GM12878 (cell line): ENCODE data around the gene ECI1. TPM values are rescaled to one million over a fixed set of nuclear protein-coding genes. Genes with fewer than 3 reads are reported as not detected.

Experiments
- CREB1 ChIP-seq: IDR thresholded peaks from 2 replicates; pipeline ENCODE4 v1.6.1; 2012; ENCODE audit warnings: low read depth, mild to moderate bottlenecking, inconsistent platforms
- ESRRA ChIP-seq: IDR thresholded peaks from 2 replicates; pipeline ENCODE4 v1.6.1; 2012; ENCODE audit warnings: mild to moderate bottlenecking, low read length, improper control_type of control experiment
- NRF1 ChIP-seq: conservative IDR thresholded peaks from 2 replicates; pipeline ENCODE4 v1.6.1; 2011; ENCODE audit warnings: mild to moderate bottlenecking, low read depth, low read length, improper control_type of control experiment
- SREBF2 ChIP-seq: IDR thresholded peaks from 2 replicates; pipeline ENCODE4 v1.6.1; 2012; ENCODE audit warnings: mild to moderate bottlenecking, low read length
- ZNF622 ChIP-seq: fragments of 450-650 bp; IDR thresholded peaks from 2 replicates; pipeline ENCODE4 v1.6.1; 2017; ENCODE audit warnings: mild to moderate bottlenecking, inconsistent platforms
- polyA plus RNA-seq, 11 experiments: library from polyadenylated mRNA; depleted of rRNA in 4 of 11; unstranded in 6 of 11; stranded (reverse) in 5 of 11; fragments of >200 nt; fragmentation: Nextera tagmentation in 4 of 11; fragmentation: Illumina TruSeq in 1 of 11; extraction: Ambion mirVana in 4 of 11; extraction: Trizol in 1 of 11; gene quantifications; 1 replicate in 1 of 11; 2 replicates in 10 of 11; pipeline versions ENCODE4 v1.2.1 to v1.2.3, GENCODE V29; 2011 to 2016; ENCODE audit warnings: inconsistent platforms in 2 of 11, missing spikeins in 2 of 11, low read depth in 1 of 11
- total RNA-seq, 4 experiments: library from RNA; depleted of rRNA in 3 of 4; stranded (reverse); fragments of >200 nt in 3 of 4; fragmentation: Illumina TruSeq in 1 of 4; extraction: Trizol in 1 of 4; gene quantifications; 2 replicates each; pipeline versions ENCODE4 v1.2.1 to v1.2.3, GENCODE V29; 2013 to 2021
- TF ChIP-seq, protein P1 (sequence below): fragments of 450-650 bp; conservative IDR thresholded peaks from 2 replicates; pipeline ENCODE4 v1.6.1; 2017; ENCODE audit warnings: mild to moderate bottlenecking, moderate library complexity
- TF ChIP-seq, protein P2 (sequence below): IDR thresholded peaks from 2 replicates; pipeline ENCODE4 v1.6.1; 2012; ENCODE audit warnings: low read depth, low read length, improper control_type of control experiment
- TF ChIP-seq, protein P3 (sequence below): fragments of 450-650 bp; IDR thresholded peaks from 2 replicates; pipeline ENCODE4 v1.6.1; 2017; ENCODE audit warnings: mild to moderate bottlenecking, low read depth, inconsistent platforms; ENCODE audit not compliant: poor library complexity, severe bottlenecking
- TF ChIP-seq, protein P4 (sequence below): fragments of 150-350 bp; IDR thresholded peaks from 2 replicates; pipeline ENCODE4 v1.6.1; 2014; ENCODE audit warnings: mild to moderate bottlenecking, low read depth, low read length
- TF ChIP-seq, protein P5 (sequence below): fragments of 450-650 bp; formaldehyde crosslinking; IDR thresholded peaks from 2 replicates; pipeline ENCODE4 v1.5.0; 2022; ENCODE audit warnings: mild to moderate bottlenecking, missing genetic modification characterization

Gene ECI1
- total and polyA plus RNA-seq, 10 of the 15 experiments (the other 5 are each of a cell fraction or from before 2014, with no cell fraction given): 2.2 to 82.1 (median 24.8) TPM

DNA sequence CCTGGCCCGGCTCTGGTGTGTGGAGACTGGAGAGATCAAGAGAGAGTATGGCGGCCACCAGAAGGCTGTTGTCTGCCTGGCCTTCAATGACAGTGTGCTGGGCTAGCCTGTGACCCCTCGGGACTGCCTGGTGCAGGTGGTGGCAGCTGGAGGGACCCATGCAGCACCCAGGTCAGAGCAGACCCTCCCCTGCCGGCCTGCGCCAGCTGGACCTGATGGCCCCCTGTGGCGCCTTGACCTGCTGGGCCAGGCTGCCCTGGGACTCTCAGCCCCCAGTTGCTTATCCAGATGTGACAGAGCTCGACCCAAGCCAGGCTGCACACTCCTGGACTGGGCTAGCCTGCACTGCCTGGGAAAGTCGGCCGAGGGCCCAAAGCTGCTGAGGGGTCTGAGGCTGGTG lies 42.6 kb downstream of the ECI1 start (continued):
- TF ChIP-seq, protein P1, sequence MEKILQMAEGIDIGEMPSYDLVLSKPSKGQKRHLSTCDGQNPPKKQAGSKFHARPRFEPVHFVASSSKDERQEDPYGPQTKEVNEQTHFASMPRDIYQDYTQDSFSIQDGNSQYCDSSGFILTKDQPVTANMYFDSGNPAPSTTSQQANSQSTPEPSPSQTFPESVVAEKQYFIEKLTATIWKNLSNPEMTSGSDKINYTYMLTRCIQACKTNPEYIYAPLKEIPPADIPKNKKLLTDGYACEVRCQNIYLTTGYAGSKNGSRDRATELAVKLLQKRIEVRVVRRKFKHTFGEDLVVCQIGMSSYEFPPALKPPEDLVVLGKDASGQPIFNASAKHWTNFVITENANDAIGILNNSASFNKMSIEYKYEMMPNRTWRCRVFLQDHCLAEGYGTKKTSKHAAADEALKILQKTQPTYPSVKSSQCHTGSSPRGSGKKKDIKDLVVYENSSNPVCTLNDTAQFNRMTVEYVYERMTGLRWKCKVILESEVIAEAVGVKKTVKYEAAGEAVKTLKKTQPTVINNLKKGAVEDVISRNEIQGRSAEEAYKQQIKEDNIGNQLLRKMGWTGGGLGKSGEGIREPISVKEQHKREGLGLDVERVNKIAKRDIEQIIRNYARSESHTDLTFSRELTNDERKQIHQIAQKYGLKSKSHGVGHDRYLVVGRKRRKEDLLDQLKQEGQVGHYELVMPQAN: no peak
- TF ChIP-seq, protein P2, sequence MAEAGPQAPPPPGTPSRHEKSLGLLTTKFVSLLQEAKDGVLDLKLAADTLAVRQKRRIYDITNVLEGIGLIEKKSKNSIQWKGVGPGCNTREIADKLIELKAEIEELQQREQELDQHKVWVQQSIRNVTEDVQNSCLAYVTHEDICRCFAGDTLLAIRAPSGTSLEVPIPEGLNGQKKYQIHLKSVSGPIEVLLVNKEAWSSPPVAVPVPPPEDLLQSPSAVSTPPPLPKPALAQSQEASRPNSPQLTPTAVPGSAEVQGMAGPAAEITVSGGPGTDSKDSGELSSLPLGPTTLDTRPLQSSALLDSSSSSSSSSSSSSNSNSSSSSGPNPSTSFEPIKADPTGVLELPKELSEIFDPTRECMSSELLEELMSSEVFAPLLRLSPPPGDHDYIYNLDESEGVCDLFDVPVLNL: no peak
- TF ChIP-seq ESRRA: no peak
- TF ChIP-seq SREBF2: no peak
- TF ChIP-seq NRF1: no peak
- TF ChIP-seq, protein P3, sequence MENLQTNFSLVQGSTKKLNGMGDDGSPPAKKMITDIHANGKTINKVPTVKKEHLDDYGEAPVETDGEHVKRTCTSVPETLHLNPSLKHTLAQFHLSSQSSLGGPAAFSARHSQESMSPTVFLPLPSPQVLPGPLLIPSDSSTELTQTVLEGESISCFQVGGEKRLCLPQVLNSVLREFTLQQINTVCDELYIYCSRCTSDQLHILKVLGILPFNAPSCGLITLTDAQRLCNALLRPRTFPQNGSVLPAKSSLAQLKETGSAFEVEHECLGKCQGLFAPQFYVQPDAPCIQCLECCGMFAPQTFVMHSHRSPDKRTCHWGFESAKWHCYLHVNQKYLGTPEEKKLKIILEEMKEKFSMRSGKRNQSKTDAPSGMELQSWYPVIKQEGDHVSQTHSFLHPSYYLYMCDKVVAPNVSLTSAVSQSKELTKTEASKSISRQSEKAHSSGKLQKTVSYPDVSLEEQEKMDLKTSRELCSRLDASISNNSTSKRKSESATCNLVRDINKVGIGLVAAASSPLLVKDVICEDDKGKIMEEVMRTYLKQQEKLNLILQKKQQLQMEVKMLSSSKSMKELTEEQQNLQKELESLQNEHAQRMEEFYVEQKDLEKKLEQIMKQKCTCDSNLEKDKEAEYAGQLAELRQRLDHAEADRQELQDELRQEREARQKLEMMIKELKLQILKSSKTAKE: no peak
- no peak for TF ChIP-seq CREB1
- TF ChIP-seq, protein P4, sequence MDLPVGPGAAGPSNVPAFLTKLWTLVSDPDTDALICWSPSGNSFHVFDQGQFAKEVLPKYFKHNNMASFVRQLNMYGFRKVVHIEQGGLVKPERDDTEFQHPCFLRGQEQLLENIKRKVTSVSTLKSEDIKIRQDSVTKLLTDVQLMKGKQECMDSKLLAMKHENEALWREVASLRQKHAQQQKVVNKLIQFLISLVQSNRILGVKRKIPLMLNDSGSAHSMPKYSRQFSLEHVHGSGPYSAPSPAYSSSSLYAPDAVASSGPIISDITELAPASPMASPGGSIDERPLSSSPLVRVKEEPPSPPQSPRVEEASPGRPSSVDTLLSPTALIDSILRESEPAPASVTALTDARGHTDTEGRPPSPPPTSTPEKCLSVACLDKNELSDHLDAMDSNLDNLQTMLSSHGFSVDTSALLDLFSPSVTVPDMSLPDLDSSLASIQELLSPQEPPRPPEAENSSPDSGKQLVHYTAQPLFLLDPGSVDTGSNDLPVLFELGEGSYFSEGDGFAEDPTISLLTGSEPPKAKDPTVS: no peak
- TF ChIP-seq ZNF622: no peak
- TF ChIP-seq, protein P5, sequence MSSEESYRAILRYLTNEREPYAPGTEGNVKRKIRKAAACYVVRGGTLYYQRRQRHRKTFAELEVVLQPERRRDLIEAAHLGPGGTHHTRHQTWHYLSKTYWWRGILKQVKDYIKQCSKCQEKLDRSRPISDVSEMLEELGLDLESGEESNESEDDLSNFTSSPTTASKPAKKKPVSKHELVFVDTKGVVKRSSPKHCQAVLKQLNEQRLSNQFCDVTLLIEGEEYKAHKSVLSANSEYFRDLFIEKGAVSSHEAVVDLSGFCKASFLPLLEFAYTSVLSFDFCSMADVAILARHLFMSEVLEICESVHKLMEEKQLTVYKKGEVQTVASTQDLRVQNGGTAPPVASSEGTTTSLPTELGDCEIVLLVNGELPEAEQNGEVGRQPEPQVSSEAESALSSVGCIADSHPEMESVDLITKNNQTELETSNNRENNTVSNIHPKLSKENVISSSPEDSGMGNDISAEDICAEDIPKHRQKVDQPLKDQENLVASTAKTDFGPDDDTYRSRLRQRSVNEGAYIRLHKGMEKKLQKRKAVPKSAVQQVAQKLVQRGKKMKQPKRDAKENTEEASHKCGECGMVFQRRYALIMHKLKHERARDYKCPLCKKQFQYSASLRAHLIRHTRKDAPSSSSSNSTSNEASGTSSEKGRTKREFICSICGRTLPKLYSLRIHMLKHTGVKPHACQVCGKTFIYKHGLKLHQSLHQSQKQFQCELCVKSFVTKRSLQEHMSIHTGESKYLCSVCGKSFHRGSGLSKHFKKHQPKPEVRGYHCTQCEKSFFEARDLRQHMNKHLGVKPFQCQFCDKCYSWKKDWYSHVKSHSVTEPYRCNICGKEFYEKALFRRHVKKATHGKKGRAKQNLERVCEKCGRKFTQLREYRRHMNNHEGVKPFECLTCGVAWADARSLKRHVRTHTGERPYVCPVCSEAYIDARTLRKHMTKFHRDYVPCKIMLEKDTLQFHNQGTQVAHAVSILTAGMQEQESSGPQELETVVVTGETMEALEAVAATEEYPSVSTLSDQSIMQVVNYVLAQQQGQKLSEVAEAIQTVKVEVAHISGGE: no peak
- TF ChIP-seq, all 136 proteins: peak for 0
